HG02852 (cell line): ENCODE results near the gene DRC3.
"Not testable (repeated sequence)": the region's sequence is repeated elsewhere in the genome, so short reads cannot be mapped to it uniquely, and the experiment has no call there.

Experiments
- ATAC-seq: cut with Tn5 transposase; IDR thresholded peaks from one replicate; pipeline ENCODE4 v1.9.1; 2021; ENCODE audit warnings: mild to moderate bottlenecking, moderate library complexity; ENCODE audit not compliant: unreplicated experiment

DRC3 gene

DNA sequence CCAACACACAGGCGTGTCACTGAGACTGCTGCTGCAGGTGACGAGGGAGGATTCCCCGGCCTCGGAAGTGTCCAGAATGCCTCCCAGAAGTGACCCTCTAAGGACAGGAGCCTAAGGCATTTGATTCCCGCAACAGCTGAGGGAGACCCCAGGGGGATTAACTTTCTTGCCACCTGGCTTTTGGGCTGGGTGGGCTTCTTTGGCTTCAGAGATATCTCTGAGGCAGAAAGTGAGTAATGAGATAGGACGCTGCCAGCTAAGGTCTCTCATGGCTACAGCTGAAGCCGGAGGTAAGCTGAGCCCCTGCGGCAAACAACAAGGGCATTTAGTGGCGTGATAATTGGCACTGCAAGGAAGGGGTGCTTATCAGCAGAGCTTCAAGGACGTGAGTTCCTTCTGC lies 17.0 kb downstream of the DRC3 start:
- ATAC-seq, result no peak

DNA sequence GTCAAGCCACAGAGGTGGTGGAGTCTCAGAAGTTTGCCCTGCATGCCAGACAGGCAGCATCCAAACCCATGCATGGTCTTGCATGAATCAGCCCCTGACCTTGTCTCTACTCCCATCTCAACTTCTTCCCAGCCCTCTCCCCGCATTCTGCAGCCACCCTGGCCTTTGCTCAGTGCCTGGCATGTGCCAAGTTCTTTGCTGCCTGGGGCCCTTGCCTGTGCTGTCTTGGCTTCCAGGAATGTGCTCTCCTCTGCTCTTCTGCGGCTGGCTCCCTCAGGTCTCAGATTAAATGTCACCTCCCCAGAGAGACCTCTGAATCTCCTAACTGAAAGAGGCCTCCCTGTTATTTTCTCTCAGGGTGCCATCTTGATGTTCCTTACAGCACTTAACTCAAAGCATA lies 17.6 kb downstream of the DRC3 start:
- no peak for ATAC-seq

DNA sequence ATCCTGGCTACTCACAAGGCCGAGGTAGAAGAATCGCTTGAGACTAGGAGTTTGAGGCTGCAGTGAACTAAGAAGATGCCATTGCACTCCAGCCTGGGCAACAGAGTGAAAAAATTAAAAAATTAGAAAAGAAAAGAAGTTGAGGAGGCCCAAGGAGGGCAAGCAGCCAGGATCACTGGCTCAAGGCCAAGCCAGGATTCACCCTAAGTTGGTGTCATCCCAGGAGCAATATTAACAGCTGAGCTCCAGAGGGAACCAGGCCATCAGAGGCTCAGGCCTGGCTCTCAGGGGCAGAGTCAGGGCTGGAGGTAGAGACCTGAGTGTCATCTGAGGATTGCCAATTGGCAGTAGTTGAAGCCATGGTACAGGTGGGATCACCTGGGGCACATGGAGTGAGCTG lies 20.7 kb downstream of the DRC3 start:
- ATAC-seq, result no peak

DNA sequence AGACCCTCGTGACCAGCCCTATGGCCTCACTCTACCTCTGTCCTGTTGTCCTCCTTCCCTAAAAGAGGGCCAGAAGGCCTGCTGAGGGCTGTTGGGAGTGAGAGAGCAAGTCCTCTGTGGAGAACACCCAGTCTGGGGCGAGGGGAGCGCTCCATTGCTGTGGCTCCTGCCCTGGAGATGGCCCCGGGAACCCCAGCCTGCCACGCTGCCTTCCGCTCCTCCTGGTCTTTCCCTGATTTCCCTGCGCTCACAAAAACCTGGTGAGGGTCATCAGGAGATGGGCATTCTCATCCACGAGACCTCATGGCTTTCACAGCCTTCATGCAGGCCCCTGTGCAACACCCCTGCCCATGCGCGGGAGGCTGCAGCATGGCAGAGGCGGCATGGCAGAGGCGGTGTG lies 21.2 kb downstream of the DRC3 start:
- ATAC-seq, result no peak

DNA sequence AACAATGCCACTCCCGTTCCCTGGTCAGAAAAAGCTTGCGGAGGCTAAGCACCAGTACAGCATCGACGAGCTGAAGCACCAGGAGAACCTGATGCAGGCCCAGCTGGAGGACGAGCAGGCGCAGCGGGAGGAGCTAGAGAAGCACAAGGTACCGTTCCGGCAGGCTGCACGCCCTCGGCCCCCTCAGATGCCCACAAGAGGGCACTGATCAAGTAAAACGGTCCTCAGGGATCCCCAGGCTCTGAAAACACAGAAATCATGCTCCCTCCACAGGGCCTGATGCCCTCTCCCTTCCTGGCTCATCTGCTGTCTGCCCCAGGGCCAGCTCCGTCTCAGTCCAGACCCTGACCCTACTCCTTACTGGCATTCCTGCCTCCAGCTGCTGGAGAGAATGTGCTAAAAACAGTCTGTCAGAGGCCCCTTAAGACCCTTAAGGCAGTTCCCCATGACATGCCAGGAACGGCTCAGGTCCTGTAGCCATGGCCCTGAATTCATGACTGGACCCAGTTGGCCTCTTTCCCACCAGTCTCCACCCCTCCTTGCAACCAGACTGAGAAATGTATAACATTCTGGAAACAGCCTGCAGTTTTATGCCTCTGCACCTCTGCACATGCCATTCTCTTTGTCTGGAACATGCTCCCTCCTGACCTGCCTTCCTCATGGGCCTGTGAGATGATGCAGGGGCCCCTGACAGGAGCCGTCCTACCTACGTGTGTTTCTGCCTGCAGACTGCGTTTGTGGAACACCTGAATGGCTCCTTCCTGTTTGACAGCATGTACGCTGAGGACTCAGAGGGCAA lies 21.8 kb downstream of the DRC3 start:
- no peak for ATAC-seq

GRCh38 chr17:17995887-17996286 lies 23.2 kb downstream of the DRC3 start:
- not testable (repeated sequence) for ATAC-seq

GRCh38 chr17:17998934-17999333 lies 26.3 kb downstream of the DRC3 start:
- ATAC-seq, result no peak

- ATAC-seq, result no peak
Observed at GRCh38 chr17:17999364-18000029, 26.8 kb downstream of the DRC3 start.

GRCh38 chr17:18000030-18000408 lies 27.4 kb downstream of the DRC3 start:
- ATAC-seq, result no peak

- no peak for ATAC-seq
Observed at GRCh38 chr17:18002171-18002570, 29.5 kb downstream of the DRC3 start.

DNA sequence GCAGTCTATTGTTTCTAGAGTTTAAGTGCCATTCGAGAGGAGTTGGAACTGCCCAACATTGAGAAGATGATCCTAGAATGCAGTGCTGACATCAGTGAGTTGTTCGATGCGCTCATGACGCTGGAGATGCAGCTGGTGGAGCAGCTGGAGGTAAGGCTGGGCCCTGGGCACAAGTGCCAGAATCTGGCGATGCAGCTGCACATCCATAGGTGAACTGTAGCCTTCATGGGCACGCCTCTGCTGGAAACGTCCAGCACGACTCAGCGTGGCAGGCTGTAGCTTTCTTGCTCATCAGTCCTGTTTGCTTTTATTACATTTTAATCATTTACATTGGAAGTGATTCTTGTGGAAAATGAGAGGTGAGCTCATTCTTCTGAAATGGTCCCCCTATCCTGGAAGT lies 31.7 kb downstream of the DRC3 start:
- no peak for ATAC-seq

DNA sequence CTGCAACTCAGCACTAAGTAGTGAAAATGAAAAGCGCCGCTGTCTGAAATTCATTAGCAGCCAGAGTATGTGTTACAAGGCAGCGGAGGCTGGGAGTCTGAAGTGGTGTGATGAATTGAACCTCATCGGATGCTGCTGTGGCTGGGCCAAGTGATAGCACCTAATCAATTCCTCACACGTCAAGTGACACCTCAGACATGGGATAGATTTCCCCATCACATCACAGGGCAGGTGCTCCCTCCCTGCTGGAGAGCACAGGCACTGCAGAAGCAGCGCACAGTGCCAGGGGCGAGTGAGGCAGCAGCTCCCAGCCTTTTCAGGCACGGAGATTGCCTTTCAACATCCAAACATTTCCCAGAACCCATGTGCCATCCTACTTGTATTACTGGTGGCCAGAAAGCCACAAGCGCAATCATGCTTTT lies 32.2 kb downstream of the DRC3 start:
- ATAC-seq, result no peak

GRCh38 chr17:18005496-18005895 lies 32.8 kb downstream of the DRC3 start:
- no peak for ATAC-seq

DNA sequence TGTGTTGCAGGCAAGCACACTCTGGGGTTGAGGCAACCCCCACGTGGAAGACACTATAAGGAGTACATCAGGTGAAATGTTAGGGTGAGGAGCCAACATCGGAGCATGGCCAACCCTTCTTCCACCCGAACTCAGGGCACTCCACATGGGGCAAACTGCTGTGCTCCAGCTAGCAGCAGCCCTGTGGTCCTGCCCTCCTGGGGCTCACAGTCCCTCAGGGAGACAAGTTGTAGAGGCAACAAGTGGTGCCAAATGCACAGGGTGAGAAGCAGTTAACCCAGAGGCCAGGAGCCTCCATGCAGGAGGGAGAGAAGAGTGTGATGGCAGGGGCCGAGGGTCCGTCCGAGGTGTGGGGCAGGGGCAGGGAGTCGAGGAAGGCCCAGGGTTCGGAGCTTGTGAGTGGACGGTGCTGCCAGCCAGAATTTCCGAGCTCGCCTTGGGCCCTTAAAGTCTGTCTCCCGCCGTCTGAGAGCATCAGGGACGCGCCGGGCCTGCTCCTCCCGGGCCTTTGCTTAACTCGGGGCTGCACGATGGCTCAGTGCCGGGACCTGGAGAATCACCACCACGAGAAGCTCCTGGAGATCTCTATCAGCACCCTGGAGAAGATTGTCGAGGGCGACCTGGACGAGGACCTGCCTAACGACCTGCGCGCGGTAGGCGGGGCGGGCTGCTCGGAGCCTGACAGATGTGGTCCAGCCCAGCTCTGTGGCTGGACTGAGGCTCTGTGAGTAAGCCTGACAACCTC lies 34.0 kb downstream of the DRC3 start:
- ATAC-seq, result no peak

GRCh38 chr17:18008496-18009268 lies 36.0 kb downstream of the DRC3 start:
- ATAC-seq, result no peak

- ATAC-seq, result no peak
Observed at GRCh38 chr17:18009609-18010420, 37.2 kb downstream of the DRC3 start.

GRCh38 chr17:18011286-18011685 lies 38.6 kb downstream of the DRC3 start:
- ATAC-seq, result no peak

- ATAC-seq, result no peak
Observed at GRCh38 chr17:18014006-18014405, 41.3 kb downstream of the DRC3 start.

GRCh38 chr17:18015593-18015992 lies 42.9 kb downstream of the DRC3 start:
- ATAC-seq, result no peak

- ATAC-seq, result no peak
Observed at GRCh38 chr17:18016426-18016825, 43.8 kb downstream of the DRC3 start.
